ENCODE results near the gene DYNC1H1. TPM values are rescaled to one million over a fixed set of nuclear protein-coding genes. Genes with fewer than 3 reads are reported as not detected.

The DYNC1H1 gene
- total RNA-seq, 1 donor from 2014 or later = 575 TPM

DNA sequence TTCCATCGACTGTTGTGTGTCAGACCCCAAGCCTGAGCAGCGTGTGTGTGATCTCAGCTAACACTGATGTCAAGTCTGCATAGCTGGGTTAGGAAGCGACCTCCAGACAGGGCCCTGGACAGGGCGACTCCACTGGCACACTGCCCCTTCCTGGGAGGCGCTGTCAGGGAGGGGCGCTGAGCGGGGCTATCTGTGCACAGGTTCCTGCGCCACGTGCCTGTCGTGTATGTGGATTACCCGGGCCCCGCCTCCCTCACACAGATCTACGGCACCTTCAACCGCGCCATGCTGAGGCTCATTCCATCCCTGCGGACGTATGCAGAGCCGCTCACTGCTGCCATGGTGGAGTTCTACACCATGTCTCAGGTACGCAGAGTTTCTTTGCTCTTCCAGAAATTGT, 53.9 kb downstream of the DYNC1H1 start:
- intact Hi-C loops (cut with DNase I) = no loop called here
- no peak for DNase-seq (ENCODE audit: low spot score)

- no peak for DNase-seq (ENCODE audit: low spot score)
- intact Hi-C loops (cut with DNase I) = no loop called here
These were observed 54.7 kb downstream of the DYNC1H1 start for GRCh38 chr14:102019006-102019540.

DNA sequence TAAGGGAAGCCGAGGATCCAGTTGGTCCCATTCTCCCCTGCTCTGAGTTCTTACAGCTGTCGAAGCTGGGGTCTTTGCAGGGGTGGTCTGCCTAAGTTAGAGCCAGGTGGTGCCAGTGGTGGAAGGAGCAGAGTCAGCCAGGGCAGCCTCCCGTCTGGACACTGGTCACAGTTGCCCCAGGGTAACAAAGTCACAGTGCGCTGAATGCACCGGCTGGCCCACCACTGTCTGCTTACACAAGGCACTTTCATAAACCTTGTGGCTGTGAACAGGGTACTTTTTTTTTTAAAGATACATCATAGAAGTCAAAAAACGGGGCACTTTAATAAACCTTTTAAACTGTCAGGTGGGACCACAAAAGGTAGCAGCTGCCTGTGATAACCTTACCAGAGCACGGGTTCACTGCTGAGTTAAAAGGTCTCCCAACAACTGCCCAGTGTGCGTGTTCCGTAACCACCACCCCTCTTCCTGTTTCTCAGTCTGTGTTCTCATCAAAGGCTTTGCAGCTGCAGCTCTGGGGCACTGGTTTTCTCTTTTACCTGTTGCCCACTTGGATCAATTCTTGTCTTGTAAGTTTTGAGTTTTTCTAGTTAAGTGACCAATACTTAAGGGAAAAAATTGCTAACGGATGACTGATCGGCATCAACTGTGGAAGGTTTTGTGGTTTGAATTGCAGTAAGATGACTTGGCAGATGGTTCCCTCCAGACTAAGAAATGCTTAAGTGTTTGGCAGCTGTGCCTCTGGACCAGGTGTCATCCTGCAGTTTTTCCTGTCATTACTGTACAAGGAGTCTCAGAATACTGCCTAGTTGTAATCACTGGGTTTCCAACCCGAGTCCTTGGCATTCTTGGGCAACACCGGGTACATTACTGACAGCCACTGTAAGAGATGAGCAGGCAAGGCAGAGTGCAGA, 55.9 kb downstream of the DYNC1H1 start:
- intact Hi-C loops (cut with DNase I) = no loop called here
- no peak for DNase-seq (ENCODE audit: low spot score)

GRCh38 chr14:102026934-102027333, 62.6 kb downstream of the DYNC1H1 start:
- intact Hi-C loops (cut with DNase I) = no loop called here
- no peak for DNase-seq (ENCODE audit: low spot score)

DNA sequence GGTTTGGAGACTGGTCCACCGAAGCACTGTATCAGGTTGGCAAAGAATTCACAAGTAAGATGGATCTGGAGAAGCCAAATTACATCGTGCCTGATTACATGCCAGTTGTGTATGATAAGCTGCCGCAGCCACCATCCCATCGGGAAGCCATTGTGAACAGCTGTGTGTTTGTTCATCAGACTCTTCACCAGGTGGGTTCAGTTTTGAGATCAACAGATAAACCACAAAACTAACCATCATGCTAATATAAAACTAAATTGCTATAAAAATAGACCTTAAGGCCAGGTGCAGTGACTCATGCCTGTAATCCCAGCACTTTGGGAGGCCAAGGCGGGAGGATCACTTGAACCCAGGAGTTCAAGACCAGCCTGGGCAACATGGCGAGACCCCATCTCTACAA, 63.6 kb downstream of the DYNC1H1 start:
- no peak for DNase-seq (ENCODE audit: low spot score)
- intact Hi-C loops (cut with DNase I) = no loop called here

- no peak for DNase-seq (ENCODE audit: low spot score)
- intact Hi-C loops (cut with DNase I) = no loop called here
These were observed 64.4 kb downstream of the DYNC1H1 start for GRCh38 chr14:102028733-102029132.

DNA sequence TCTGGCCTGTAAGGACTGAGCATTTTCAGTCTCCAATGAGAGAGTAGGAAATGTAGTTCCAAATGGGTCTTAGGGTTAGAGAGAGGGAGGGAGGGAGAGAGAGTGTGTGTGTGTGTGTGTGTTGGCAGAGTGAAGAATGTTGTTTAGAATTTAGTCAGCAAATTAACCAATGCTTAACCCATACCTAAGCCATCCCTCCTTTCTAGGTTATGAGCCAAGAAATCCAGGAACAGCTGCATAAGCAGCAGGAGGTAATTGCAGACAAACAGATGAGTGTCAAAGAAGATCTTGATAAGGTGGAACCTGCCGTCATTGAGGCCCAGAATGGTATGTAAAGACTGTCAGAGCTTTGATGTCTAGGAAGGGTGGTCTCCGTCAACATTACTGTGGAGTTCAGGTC, 65.6 kb downstream of the DYNC1H1 start:
- intact Hi-C loops (cut with DNase I) = no loop called here

GRCh38 chr14:102033241-102033640, 68.9 kb downstream of the DYNC1H1 start:
- intact Hi-C loops (cut with DNase I) = no loop called here
- DNase-seq (ENCODE audit: low spot score) = no peak

More for the DNA sequence above, 65.6 kb downstream of the DYNC1H1 start:
- DNase-seq (ENCODE audit: low spot score) = no peak

DNA sequence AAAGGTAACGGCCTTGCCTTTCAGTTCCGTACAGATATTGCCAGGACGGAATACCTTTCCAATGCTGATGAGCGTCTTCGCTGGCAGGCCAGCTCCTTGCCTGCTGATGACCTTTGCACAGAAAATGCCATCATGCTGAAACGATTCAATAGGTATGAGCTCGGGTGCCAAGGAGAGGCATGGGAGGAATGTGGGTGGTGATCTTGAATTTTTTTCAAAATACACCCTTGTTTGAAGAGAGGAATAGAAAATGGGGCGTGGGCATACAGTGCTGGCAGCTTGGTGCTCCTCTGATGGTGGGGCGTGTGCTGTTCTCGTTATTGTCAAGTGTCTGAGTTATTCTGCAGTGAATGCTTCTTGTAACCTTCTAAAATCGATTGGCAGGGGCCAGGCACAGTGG, 69.9 kb downstream of the DYNC1H1 start:
- intact Hi-C loops (cut with DNase I) = no loop called here
- no peak for DNase-seq (ENCODE audit: low spot score)

GRCh38 chr14:102035914-102036313, 71.5 kb downstream of the DYNC1H1 start:
- intact Hi-C loops (cut with DNase I) = no loop called here
- DNase-seq (ENCODE audit: low spot score) = no peak

- intact Hi-C loops (cut with DNase I) = no loop called here
- no peak for DNase-seq (ENCODE audit: low spot score)
These were observed 73.3 kb downstream of the DYNC1H1 start for GRCh38 chr14:102037686-102038085.

GRCh38 chr14:102039157-102039556, 74.8 kb downstream of the DYNC1H1 start:
- intact Hi-C loops (cut with DNase I) = no loop called here
- no peak for DNase-seq (ENCODE audit: low spot score)

DNA sequence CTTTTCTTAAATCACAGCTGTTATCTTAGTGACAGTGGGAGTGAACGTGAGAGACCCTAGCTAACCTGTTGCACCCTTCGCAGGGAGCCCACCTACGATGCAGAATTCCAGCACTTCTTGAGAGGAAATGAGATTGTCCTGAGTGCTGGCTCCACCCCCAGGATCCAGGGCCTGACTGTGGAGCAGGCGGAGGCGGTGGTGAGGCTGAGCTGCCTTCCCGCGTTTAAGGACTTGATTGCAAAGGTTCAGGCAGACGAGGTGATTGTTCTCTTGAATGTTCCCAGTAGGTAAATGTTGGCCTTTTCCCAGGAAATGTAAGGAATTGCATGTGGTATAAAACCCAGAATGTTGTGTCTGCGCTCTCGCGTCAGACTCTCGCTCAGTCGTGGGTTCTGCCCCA, 75.8 kb downstream of the DYNC1H1 start:
- intact Hi-C loops (cut with DNase I) = no loop called here

GRCh38 chr14:102042699-102043098, 78.3 kb downstream of the DYNC1H1 start:
- DNase-seq (ENCODE audit: low spot score) = no peak
- intact Hi-C loops (cut with DNase I) = no loop called here

More for the DNA sequence above, 75.8 kb downstream of the DYNC1H1 start:
- no peak for DNase-seq (ENCODE audit: low spot score)

DNA sequence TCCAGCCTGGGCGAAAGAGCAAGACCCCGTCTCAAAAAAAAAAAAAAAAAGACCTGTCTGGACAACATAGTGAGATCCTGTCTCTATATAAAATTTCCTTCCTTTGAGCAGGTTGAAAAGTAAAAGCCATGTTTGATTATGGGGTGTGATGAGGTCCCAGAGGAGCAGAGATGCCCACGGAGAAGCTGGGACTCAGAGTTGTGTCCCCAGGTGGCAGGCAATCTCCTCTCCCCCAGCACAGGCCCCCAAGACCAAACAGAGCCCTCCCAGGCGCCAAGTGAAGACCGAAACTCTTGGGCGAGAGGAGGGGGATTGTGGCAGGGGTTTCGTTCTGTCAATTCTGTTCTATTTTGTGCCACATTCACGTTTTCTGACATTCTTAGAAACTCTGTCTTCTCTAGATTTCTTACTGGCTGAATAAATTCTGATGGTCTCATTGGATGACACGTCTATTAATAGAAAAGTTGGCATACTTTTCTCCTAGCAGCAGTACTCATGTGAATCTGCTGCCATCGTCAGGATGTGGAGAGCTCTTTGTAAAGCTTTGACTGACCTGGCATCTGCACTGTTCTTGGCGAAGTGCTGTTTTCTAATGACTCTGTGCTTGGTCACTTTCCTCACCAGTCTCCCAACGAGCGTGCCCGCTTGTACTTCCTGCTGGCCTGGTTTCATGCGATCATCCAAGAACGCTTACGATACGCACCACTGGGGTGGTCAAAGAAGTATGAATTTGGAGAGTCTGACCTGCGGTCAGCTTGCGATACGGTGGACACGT, 79.1 kb downstream of the DYNC1H1 start:
- DNase-seq (ENCODE audit: low spot score) = no peak
- intact Hi-C loops (cut with DNase I) = no loop called here

DNA sequence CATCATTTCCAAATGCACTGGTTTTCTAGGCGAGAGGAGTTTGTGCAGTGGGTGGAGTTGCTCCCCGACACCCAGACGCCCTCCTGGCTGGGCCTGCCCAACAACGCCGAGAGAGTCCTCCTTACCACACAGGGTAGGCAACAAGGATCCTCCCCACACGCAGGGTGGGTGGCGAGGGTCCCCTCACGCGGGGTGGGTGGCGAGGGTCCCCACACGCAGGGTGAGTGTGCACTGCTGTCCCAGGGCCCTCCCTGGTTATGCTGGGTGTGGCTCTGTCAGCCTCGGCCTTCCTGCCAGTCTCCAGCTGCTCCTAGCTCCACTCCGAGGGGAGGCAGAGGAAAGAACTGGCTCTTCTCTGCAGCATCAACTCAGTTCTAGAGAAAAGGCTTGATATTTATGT, 80.2 kb downstream of the DYNC1H1 start:
- no peak for DNase-seq (ENCODE audit: low spot score)
- intact Hi-C loops (cut with DNase I) = no loop called here

DNA sequence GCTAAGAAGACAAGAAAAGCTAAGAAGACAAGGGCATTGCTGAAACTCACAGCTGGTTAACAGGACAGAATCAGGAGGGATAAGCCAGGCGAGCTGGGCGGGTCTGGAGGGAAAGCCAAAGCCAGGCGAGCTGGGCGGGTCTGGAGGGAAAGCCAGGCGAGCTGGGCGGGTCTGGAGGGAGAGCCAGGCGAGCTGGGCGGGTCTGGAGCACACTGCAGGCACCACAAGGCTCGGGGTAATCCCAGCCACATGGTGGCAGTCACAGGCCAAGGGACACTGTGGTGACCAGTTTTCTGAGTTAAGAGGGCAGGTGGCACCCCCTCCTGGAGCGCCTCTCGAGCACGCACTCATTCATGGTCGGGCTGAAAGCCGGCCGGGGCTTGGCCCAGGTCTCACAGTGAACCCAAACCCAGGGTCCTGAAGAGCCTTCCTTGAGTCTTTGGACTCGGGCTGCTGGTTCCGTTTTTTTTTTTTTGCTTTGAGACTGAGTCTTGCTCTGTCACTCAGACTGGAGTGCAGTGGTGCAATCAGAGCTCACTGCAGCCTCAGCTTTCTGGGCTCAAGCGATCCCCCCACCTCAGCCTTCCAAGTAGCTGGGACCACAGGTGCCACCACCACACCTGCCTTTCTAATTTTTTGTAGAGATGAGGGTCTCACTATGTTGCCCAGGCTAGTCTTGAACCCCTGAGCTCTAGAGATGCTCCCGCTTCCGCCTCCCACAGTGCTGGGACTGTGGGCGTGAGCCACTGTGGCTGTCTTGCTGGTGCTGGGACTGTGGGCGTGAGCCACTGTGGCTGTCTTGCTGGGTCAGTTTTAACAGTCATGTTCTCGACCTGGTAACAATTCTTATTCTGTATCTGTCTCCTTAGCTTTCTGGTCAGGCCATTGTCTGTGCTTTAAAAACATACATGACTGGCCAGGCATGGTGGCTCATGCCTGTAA, 82.2 kb downstream of the DYNC1H1 start:
- intact Hi-C loops (cut with DNase I) = loop anchor here (5.0 kb wide), 1 partner anchor 51 kb away; no protein-coding TSS in a partner anchor
- peak; percentile 88 for DNase-seq (ENCODE audit: low spot score)

- intact Hi-C loops (cut with DNase I) = loop anchor here (5.0 kb wide), 1 partner anchor 49 kb away; no protein-coding TSS in a partner anchor
- DNase-seq (ENCODE audit: low spot score) = no peak
These were observed 83.6 kb downstream of the DYNC1H1 start for GRCh38 chr14:102047808-102048540.

Measured in cardiac septum (tissue), 1 donor.